Adrenal gland (tissue), 12 donors: ENCODE data around the gene CYP19A1. TPM values are rescaled to one million over a fixed set of nuclear protein-coding genes. Genes with fewer than 3 reads are reported as not detected.

Source experiments
- DNase-seq, 7 donors: peaks; one replicate each; pipeline ENCODE4 v3.0.0-alpha.2; 2019 to 2020
- H3K27ac ChIP-seq, 5 donors: fragments of 200-600 bp; sonication (generic) in 4 of 5; 1 replicate in 3 of 5; 2 replicates in 2 of 5; pipeline versions ENCODE4 v1.5.1 to v1.8.0; 2016 to 2020; ENCODE audit warnings: mild to moderate bottlenecking in 1 of 5
- H3K27me3 ChIP-seq: fragments of 200-600 bp; 2 replicates; pipeline ENCODE4 v1.8.0; 2021
- H3K36me3 ChIP-seq, 2 donors: fragments of 200-600 bp; replicated peaks in 1 of 2; 1 replicate in 1 of 2; 2 replicates in 1 of 2; pipeline versions ENCODE4 v1.5.1 to v1.8.0; 2018 to 2022
- H3K4me1 ChIP-seq, 2 donors: fragments of 200-600 bp; replicated peaks in 1 of 2; 1 replicate in 1 of 2; 2 replicates in 1 of 2; pipeline versions ENCODE4 v1.5.1 to v1.8.0; 2018 to 2021
- H3K4me3 ChIP-seq, 4 donors: fragments of 200-600 bp; sonication (generic) in 3 of 4; one replicate each; pipeline ENCODE4 v1.5.1; 2016 to 2018
- H3K9me3 ChIP-seq, 3 donors: fragments of 200-600 bp; sonication (generic) in 1 of 3; replicated peaks in 1 of 3; 1 replicate in 2 of 3; 2 replicates in 1 of 3; pipeline versions ENCODE4 v1.5.1 to v1.8.0; 2016 to 2021
- CTCF ChIP-seq, 6 experiments: fragments of 450-650 bp in 4 of 6; fragments of 200-600 bp in 2 of 6; sonication (generic) in 1 of 6; IDR thresholded peaks; 1 replicate in 5 of 6; 2 replicates in 1 of 6; pipeline versions ENCODE4 v1.5.1 to v1.8.0; 2016 to 2021; ENCODE audit warnings: antibody characterized with exemption in 6 of 6, mild to moderate bottlenecking in 2 of 6, moderate library complexity in 1 of 6
- POLR2A ChIP-seq, 2 donors: fragments of 450-650 bp; IDR thresholded peaks; one replicate each; pipeline ENCODE4 v1.6.1; 2017; ENCODE audit warnings: antibody characterized with exemption in 2 of 2, mild to moderate bottlenecking in 2 of 2, moderate library complexity in 1 of 2
- WGBS, 4 donors: extraction: QIAGEN DNeasy Blood & Tissue Kit in 2 of 4; methylation state at CpG; one replicate each; pipeline versions ENCODE4 v1.1.5 to v1.1.7; 2013 to 2017; 5-methylcytosine and 5-hydroxymethylcytosine counted together
- intact Hi-C, 2 donors: fragments of 100-400 bp; cut with DNase I; formaldehyde crosslinking; loops; one replicate each; pipeline versions ENCODE4 v1.14.1 to v1.15.0; 2022 to 2023
- polyA plus RNA-seq, 3 donors: library from polyadenylated mRNA; stranded (reverse); fragments of 200-250 nt in 2 of 3; fragments of 350-450 nt in 1 of 3; fragmentation: Illumina TruSeq in 1 of 3; extraction: RNeasy Lipid Tissue Mini Kit (QIAGEN cat#74804) in 1 of 3; gene quantifications; one replicate each; pipeline ENCODE4 v1.2.3, GENCODE V29; 2013 to 2014
- total RNA-seq, 9 donors: library from RNA; depleted of rRNA in 4 of 9; stranded (reverse); fragments of >200 nt in 4 of 9; fragments of 120-200 nt in 1 of 9; fragmentation: NEBNext Ultra II Directional in 1 of 9; extraction: Animal tissue kit (Norgen Biotek cat#: 25700) in 1 of 9; gene quantifications; one replicate each; pipeline versions ENCODE4 v1.1.0 to v1.2.4, GENCODE V29; 2013 to 2023
- donor health status: healthy with polysubstance abuse.
- donor health status: Bipolar disorder and iron deficiency.
- donor health status: DM: yes; HTN: yes; CAD: no.
- donor health status: DM: no; HTN: no; CAD: no.
- donor health status: DM: no; HTN: no; CAD: no.
- donor health status: DM: yes; HTN: yes; CAD: no.

Gene CYP19A1
- total and polyA plus RNA-seq, 12 donors, result 0.41 to 21.6 (median 1.3) TPM

- no peak for DNase-seq
- Histone ChIP-seq H3K4me3 (no peak overlapping the region), H3K36me3 (no peaks in the 10 kb centered on the region), H3K27me3 (no peaks in the 10 kb centered on the region), H3K27ac (no peak overlapping the region), H3K4me1 (peaks cover 0 to 8% of the 10 kb centered on the region in 2 donors), H3K9me3 (no peaks in the 10 kb centered on the region)
- 79 to 89% (median 87%) methylated on average over 3 of the region's 3 CpGs for WGBS, 4 donors
- TF ChIP-seq CTCF (IDR thresholded peaks at IDR 0.05) (no peak), POLR2A (IDR thresholded peaks at IDR 0.05) (no peak)
- intact Hi-C loops, result no loop called here
These were observed 31.1 kb downstream of the CYP19A1 start for GRCh38 chr15:51307325-51307724.

GRCh38 chr15:51303462-51303980, 34.9 kb downstream of the CYP19A1 start:
- WGBS, 4 donors, result 61 to 79% (median 71%) methylated on average over 2 of the region's 2 CpGs
- H3K36me3 ChIP-seq, result no peaks in the 10 kb centered on the region
- no peak for DNase-seq
- H3K27ac ChIP-seq, result no peak overlapping the region
- intact Hi-C loops, result no loop called here
- H3K9me3 ChIP-seq, result no peaks in the 10 kb centered on the region
- no peak overlapping the region for H3K4me3 ChIP-seq
- no peaks in the 10 kb centered on the region for H3K4me1 ChIP-seq
- no peaks in the 10 kb centered on the region for H3K27me3 ChIP-seq
- TF ChIP-seq POLR2A (IDR thresholded peaks at IDR 0.05) (no peak), CTCF (IDR thresholded peaks at IDR 0.05) (no peak)

- no peak for TF ChIP-seq POLR2A (IDR thresholded peaks at IDR 0.05)
- no peak for TF ChIP-seq CTCF (IDR thresholded peaks at IDR 0.05)
- H3K27me3 ChIP-seq, result no peaks in the 10 kb centered on the region
- no peak for DNase-seq
- no peak overlapping the region for H3K27ac ChIP-seq
- H3K9me3 ChIP-seq, result no peaks in the 10 kb centered on the region
- no peaks in the 10 kb centered on the region for H3K4me1 ChIP-seq
- intact Hi-C loops, result no loop called here
- no peak overlapping the region for H3K4me3 ChIP-seq
- H3K36me3 ChIP-seq, result no peaks in the 10 kb centered on the region
- 71 to 96% (median 84%) methylated on average over 6 of the region's 6 CpGs for WGBS, 4 donors
These were observed 35.9 kb downstream of the CYP19A1 start for GRCh38 chr15:51302480-51302879.

- Histone ChIP-seq H3K36me3 (no peaks in the 10 kb centered on the region), H3K4me3 (no peak overlapping the region), H3K4me1 (no peaks in the 10 kb centered on the region), H3K9me3 (no peaks in the 10 kb centered on the region), H3K27ac (peak overlapping the region in 2 of 5 donors; percentile 48 to 55), H3K27me3 (no peaks in the 10 kb centered on the region)
- intact Hi-C loops, result no loop called here
- TF ChIP-seq CTCF (IDR thresholded peaks at IDR 0.05) (no peak), POLR2A (IDR thresholded peaks at IDR 0.05) (no peak)
- 81 to 86% (median 82%) methylated on average over 5 of the region's 5 CpGs for WGBS, 4 donors
- DNase-seq, result no peak
These were observed 39.0 kb downstream of the CYP19A1 start for GRCh38 chr15:51299187-51300015.
